Breast epithelium (tissue), 4 donors: ENCODE results near the gene MYO5B. TPM values are rescaled to one million over a fixed set of nuclear protein-coding genes. Genes with fewer than 3 reads are reported as not detected.

Experiments used
- DNase-seq, 2 donors: peaks; one replicate each; pipeline ENCODE4 v3.0.0-alpha.2; 2019; ENCODE audit warnings: low spot score in 2 of 2
- H3K27ac ChIP-seq, 2 donors: fragments of 200-600 bp; sonication (generic) in 1 of 2; one replicate each; pipeline ENCODE4 v1.5.1; 2016 to 2019; ENCODE audit warnings: mild to moderate bottlenecking in 1 of 2
- H3K27me3 ChIP-seq, 2 donors: fragments of 200-600 bp; sonication (generic) in 1 of 2; one replicate each; pipeline versions ENCODE4 v1.5.1 to v1.6.0; 2017 to 2019; ENCODE audit warnings: control low read depth in 1 of 2, mild to moderate bottlenecking in 1 of 2
- H3K36me3 ChIP-seq: fragments of 200-600 bp; one replicate; pipeline ENCODE4 v1.5.1; 2019
- H3K4me1 ChIP-seq, 2 donors: fragments of 200-600 bp; sonication (generic); one replicate each; pipeline ENCODE4 v1.5.1; 2016 to 2019; ENCODE audit warnings: control low read depth in 1 of 2
- H3K4me3 ChIP-seq, 3 donors: fragments of 200-600 bp; sonication (generic); 1 replicate in 2 of 3; 2 replicates in 1 of 3; pipeline ENCODE4 v1.5.1; 2016 to 2019; ENCODE audit warnings: mild to moderate bottlenecking in 3 of 3, moderate library complexity in 2 of 3
- H3K9me3 ChIP-seq, 2 donors: fragments of 200-600 bp; sonication (generic) in 1 of 2; one replicate each; pipeline ENCODE4 v1.5.1; 2016 to 2019; ENCODE audit warnings: control low read depth in 1 of 2
- POLR2A ChIP-seq: fragments of 450-650 bp; IDR thresholded peaks from one replicate; pipeline ENCODE4 v1.6.1; 2016; ENCODE audit warnings: antibody characterized with exemption, mild to moderate bottlenecking, moderate library complexity
- POLR2AphosphoS5 ChIP-seq, 3 donors: sonication (generic); formaldehyde crosslinking; IDR thresholded peaks; one replicate each; pipeline ENCODE4 v1.6.1; 2017; ENCODE audit warnings: antibody characterized with exemption in 3 of 3
- intact Hi-C: fragments of 100-400 bp; cut with DNase I; formaldehyde crosslinking; loops from one replicate; pipeline ENCODE4 v1.15.1; 2023; ENCODE audit warnings: low total_unique reads
- total RNA-seq, 3 donors: library from RNA; depleted of rRNA; stranded (reverse); fragments of >200 nt; gene quantifications; one replicate each; pipeline ENCODE4 v1.1.0, GENCODE V29; 2016
- TF ChIP-seq, protein P1 (sequence below), 3 donors: fragments of 450-650 bp; IDR thresholded peaks; one replicate each; pipeline ENCODE4 v1.5.1; 2016 to 2017; ENCODE audit warnings: antibody characterized with exemption in 3 of 3, mild to moderate bottlenecking in 3 of 3, moderate library complexity in 3 of 3

Gene MYO5B
- total RNA-seq, 3 donors from 2014 or later: 2.4 to 53.1 (median 22.0) TPM

DNA sequence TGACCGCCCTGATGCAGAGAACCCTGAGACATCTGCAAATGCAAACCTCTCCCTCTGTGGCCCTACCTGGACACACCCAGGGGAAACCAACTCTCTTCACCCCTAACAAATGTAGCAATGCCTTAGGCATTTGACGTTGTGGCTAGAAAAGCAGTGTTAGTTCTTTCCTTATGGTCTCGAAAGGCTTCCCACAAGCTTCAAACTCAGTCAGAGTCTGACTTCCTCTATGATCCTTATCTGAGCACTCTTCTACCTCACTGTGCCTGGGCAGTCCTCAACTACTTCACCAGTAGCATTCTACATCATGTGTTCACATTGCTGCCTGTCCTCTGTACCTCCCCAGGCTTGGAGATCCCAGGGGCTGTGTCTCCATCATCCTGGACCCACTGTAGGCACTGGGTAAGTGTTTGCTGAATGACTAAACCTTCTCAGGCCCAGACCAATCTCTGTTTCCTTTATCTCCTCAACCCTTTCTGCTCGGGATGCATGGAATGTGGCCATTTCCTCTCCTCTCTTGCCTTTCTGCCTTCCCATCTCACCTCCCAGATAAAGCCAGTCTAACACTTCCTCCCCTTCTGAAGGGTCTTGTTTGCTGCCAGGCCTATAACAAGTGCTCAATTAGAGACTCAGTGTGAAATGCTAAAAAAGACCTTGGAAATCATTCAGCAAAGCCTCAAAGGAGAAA, 289.9 kb downstream of the MYO5B start:
- no peak overlapping the region for H3K27ac ChIP-seq
- TF ChIP-seq, protein P1, sequence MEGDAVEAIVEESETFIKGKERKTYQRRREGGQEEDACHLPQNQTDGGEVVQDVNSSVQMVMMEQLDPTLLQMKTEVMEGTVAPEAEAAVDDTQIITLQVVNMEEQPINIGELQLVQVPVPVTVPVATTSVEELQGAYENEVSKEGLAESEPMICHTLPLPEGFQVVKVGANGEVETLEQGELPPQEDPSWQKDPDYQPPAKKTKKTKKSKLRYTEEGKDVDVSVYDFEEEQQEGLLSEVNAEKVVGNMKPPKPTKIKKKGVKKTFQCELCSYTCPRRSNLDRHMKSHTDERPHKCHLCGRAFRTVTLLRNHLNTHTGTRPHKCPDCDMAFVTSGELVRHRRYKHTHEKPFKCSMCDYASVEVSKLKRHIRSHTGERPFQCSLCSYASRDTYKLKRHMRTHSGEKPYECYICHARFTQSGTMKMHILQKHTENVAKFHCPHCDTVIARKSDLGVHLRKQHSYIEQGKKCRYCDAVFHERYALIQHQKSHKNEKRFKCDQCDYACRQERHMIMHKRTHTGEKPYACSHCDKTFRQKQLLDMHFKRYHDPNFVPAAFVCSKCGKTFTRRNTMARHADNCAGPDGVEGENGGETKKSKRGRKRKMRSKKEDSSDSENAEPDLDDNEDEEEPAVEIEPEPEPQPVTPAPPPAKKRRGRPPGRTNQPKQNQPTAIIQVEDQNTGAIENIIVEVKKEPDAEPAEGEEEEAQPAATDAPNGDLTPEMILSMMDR (IDR thresholded peaks at IDR 0.05): no peak
- TF ChIP-seq POLR2AphosphoS5 (IDR thresholded peaks at IDR 0.05) (no peak), POLR2A (no peak)
- intact Hi-C loops: no loop called here
- no peaks in the 10 kb centered on the region for H3K4me1 ChIP-seq
- H3K36me3 ChIP-seq: no peaks in the 10 kb centered on the region
- no peak overlapping the region for H3K4me3 ChIP-seq
- H3K27me3 ChIP-seq: no peaks in the 10 kb centered on the region
- H3K9me3 ChIP-seq: no peaks in the 10 kb centered on the region
- no peak for DNase-seq

DNA sequence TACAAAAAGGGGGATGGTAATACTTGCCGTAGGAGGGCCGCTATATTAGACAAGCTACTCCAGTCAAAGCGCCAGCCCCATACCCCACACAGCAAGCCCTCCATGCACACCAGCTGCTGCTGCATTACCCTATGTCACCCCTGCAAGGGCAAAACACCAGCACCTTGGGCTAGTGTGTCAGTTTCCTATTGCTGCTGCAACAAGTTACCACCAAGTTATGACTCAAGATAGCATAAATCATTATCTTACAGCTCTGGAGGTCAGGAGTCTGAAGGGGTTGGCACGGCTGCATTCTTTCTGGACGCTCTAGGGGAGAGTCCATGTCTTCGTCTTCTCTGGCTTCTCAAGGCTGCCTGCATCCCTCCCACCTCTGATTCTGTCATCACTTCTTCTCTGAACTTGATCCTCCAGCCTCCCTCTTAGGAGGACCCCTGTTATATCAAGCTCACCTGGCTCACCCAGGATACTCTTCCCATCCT, 293.0 kb downstream of the MYO5B start:
- H3K27ac ChIP-seq: no peak overlapping the region
- TF ChIP-seq POLR2A (no peak), POLR2AphosphoS5 (IDR thresholded peaks at IDR 0.05) (no peak)
- TF ChIP-seq, protein P1 (IDR thresholded peaks at IDR 0.05): no peak
- H3K9me3 ChIP-seq: no peaks in the 10 kb centered on the region
- H3K27me3 ChIP-seq: no peaks in the 10 kb centered on the region
- H3K36me3 ChIP-seq: no peaks in the 10 kb centered on the region
- no peak overlapping the region for H3K4me3 ChIP-seq
- intact Hi-C loops: no loop called here
- no peak for DNase-seq
- H3K4me1 ChIP-seq: no peaks in the 10 kb centered on the region

DNA sequence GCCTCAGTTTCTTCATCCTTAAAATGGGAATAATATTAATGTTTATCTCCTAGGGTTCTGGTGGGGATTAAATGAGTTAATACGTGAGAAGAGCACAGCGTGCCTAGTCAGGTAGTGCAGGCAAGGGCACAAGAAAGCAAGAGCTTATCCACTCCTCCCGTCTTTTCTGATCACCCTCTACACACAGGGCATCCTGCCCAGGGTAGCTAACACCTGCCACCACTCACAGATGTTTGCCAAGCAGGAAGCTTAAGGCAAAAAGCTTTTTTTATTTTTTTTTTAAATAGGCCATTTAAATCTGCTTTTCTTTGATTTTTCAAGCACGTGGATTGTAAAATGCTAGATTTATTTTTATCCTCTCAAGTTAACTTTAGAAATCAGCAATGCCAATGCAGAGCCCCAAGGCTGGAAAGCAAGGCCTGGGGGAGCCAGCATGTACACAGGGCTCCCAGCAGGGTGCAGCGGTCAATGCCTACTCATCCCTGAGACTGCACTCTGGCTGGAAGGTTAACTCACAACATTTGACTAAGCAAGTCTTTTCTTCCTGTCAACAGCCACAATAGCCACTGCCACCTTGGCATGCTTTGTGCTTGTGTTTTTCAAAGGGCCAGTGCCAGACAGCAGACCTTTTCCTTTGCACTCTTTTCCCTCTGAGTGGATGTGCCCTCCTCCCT, 295.2 kb downstream of the MYO5B start:
- H3K4me3 ChIP-seq: no peak overlapping the region
- no peak for DNase-seq
- no peaks in the 10 kb centered on the region for H3K27me3 ChIP-seq
- intact Hi-C loops: no loop called here
- no peak overlapping the region for H3K27ac ChIP-seq
- no peaks in the 10 kb centered on the region for H3K9me3 ChIP-seq
- TF ChIP-seq POLR2AphosphoS5 (IDR thresholded peaks at IDR 0.05) (no peak), POLR2A (no peak)
- TF ChIP-seq, protein P1 (IDR thresholded peaks at IDR 0.05): no peak
- H3K36me3 ChIP-seq: no peaks in the 10 kb centered on the region
- H3K4me1 ChIP-seq: no peaks in the 10 kb centered on the region

DNA sequence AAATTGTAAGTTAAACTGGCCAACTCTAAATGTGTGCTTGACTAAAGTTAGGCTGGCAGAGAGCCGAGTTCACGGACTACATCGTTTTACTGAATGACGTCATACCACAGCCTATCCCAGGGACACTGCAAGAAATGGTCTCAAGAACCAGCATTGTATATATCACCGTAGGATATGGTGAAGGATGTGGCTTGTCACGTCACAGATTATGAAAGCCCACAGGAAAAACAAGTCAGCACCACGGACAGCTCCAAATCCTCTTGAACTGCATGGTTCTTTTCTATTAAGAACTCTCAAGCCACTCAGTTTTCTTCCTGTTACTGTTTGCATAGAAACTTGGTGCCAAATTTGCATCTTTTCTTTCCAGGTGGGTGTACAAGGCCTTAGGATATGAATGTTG, 296.5 kb downstream of the MYO5B start:
- intact Hi-C loops: no loop called here
- no peak overlapping the region for H3K27ac ChIP-seq
- H3K36me3 ChIP-seq: no peaks in the 10 kb centered on the region
- H3K4me1 ChIP-seq: no peaks in the 10 kb centered on the region
- H3K27me3 ChIP-seq: no peaks in the 10 kb centered on the region
- TF ChIP-seq, protein P1 (IDR thresholded peaks at IDR 0.05): no peak
- TF ChIP-seq POLR2AphosphoS5 (IDR thresholded peaks at IDR 0.05) (no peak), POLR2A (no peak)
- no peak for DNase-seq
- H3K4me3 ChIP-seq: no peak overlapping the region
- no peaks in the 10 kb centered on the region for H3K9me3 ChIP-seq

DNA sequence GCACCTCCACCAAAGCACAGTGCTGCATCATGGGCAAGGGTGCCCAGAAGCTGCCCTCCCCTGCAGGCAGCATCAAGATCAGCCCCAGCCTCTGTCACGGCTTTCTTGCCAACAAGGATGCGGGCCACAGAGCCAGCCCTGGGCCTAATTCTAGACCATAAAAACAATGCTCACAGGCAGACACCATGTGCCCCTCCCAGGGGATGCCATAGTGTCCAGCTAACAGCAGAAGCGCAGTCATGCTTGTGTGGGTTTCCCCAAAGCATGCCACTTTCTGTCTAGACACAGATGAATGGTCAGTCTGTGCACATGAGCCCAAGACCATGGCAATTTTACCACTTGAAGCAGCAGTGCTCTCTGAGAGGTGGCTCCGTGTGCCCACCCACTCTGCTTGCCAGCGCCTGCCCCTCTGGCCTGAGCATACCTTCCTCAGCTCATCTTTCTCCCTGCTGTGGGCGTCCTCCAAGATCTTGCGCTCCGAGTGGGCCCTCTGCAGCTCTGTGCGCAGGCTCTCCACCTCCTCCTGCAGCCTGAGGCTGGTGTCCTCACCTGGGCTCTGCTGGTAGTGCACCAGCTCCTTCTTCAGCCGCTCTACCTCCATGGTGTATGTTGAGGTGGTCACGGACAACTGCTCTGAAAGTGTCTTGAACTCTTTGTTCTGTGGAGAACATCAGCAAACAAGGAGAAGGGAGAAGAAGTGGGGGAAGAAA, 300.3 kb downstream of the MYO5B start:
- no peaks in the 10 kb centered on the region for H3K27me3 ChIP-seq
- no peaks in the 10 kb centered on the region for H3K9me3 ChIP-seq
- no peak for DNase-seq
- intact Hi-C loops: no loop called here
- H3K4me3 ChIP-seq: no peak overlapping the region
- TF ChIP-seq POLR2A: no peak
- TF ChIP-seq, protein P1 (IDR thresholded peaks at IDR 0.05): no peak
- TF ChIP-seq POLR2AphosphoS5 (IDR thresholded peaks at IDR 0.05): no peak
- no peaks in the 10 kb centered on the region for H3K4me1 ChIP-seq
- no peaks in the 10 kb centered on the region for H3K36me3 ChIP-seq
- H3K27ac ChIP-seq: no peak overlapping the region
